Glutamatergic neuron (in vitro differentiated cells): ENCODE data around the gene IL36B. TPM values are rescaled to one million over a fixed set of nuclear protein-coding genes. Genes with fewer than 3 reads are reported as not detected.

Experiments
- DNase-seq: peaks from one replicate; pipeline ENCODE4 v3.0.0; 2022
- H3K27ac Mint-ChIP-seq: one replicate; pipeline ENCODE4 v1.8.0; 2020; ENCODE audit warnings: mild to moderate bottlenecking, mixed read lengths, inconsistent platforms; ENCODE audit not compliant: unreplicated experiment
- H3K27me3 Mint-ChIP-seq: one replicate; pipeline ENCODE4 v1.8.0; 2020; ENCODE audit warnings: mild to moderate bottlenecking, moderate library complexity, mixed read lengths, inconsistent platforms; ENCODE audit not compliant: unreplicated experiment
- H3K36me3 Mint-ChIP-seq: one replicate; pipeline ENCODE4 v1.8.0; 2020; ENCODE audit warnings: mild to moderate bottlenecking, mixed read lengths, inconsistent platforms; ENCODE audit not compliant: unreplicated experiment
- H3K4me1 Mint-ChIP-seq: one replicate; pipeline ENCODE4 v1.8.0; 2020; ENCODE audit warnings: mild to moderate bottlenecking, low read depth, mixed read lengths, inconsistent platforms; ENCODE audit not compliant: unreplicated experiment
- H3K4me3 Mint-ChIP-seq: one replicate; pipeline ENCODE4 v1.8.0; 2020; ENCODE audit warnings: mild to moderate bottlenecking, mixed read lengths, inconsistent platforms; ENCODE audit not compliant: unreplicated experiment
- H3K9me3 Mint-ChIP-seq: one replicate; pipeline ENCODE4 v1.8.0; 2020; ENCODE audit warnings: mild to moderate bottlenecking, moderate library complexity, mixed read lengths, inconsistent platforms; ENCODE audit not compliant: unreplicated experiment
- CTCF ChIP-seq: fragments of 200-600 bp; sonication (generic); IDR thresholded peaks from one replicate; pipeline ENCODE4 v1.5.0; 2021; ENCODE audit not compliant: partially characterized antibody, unreplicated experiment
- total RNA-seq: library from RNA; stranded (reverse); fragmentation: NEBNext Ultra II Directional; extraction: Animal tissue kit (Norgen Biotek cat#: 25700); gene quantifications from one replicate; pipeline ENCODE4 v1.2.1, GENCODE V29; 2021; ENCODE audit not compliant: unreplicated experiment

The IL36B gene
- total RNA-seq, 1 donor from 2014 or later = not detected

DNA sequence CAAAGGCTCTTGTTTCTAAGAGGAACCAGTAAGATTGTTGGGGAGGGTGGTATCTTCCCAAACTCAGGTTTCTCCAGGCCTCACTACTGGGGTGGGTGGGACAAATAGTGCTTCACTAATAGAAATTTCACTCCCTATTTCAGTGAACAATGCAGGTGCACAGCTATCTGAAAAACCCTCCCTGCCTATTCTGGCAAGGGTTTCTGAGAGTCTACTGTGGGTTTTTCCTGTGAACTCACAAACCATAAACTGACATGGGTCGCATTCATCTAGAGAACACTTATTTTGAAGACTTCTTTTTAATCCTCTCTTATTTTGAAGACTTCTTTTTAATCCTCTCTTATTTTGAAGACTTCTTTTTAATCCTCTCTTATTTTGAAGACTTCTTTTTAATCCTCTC lies 43.0 kb downstream of the IL36B start:
- Mint-ChIP-seq H3K27me3 (no peaks in the 10 kb centered on the region), H3K27ac (no peak overlapping the region), H3K9me3 (no peaks in the 10 kb centered on the region), H3K36me3 (no peaks in the 10 kb centered on the region), H3K4me3 (no peak overlapping the region), H3K4me1 (no peaks in the 10 kb centered on the region)
- TF ChIP-seq CTCF = no peak
- DNase-seq = no peak

DNA sequence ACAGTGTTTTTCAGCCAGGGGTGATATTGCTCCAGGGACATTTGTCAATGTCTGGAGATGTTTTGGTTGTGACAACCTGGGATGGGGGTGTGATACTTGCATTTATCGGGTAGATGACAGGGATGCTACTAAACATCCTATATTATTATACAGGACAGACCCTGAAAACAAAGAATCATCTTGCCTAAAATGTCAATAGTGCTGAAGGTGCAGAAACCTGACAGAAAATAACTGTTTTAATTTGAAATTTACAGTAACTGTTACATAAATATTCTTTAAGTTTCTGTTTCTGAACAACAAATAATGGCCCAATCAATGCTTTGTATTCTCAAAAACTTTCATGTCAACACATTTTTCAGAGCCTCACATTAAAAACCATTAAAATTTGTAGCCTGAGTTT lies 45.4 kb downstream of the IL36B start:
- no peak for DNase-seq
- TF ChIP-seq CTCF = no peak
- H3K9me3 Mint-ChIP-seq = no peaks in the 10 kb centered on the region
- no peak overlapping the region for H3K4me3 Mint-ChIP-seq
- H3K36me3 Mint-ChIP-seq = no peaks in the 10 kb centered on the region
- no peak overlapping the region for H3K27ac Mint-ChIP-seq
- H3K27me3 Mint-ChIP-seq = no peaks in the 10 kb centered on the region
- no peaks in the 10 kb centered on the region for H3K4me1 Mint-ChIP-seq

- TF ChIP-seq CTCF = no peak
- no peaks in the 10 kb centered on the region for H3K4me1 Mint-ChIP-seq
- no peak for DNase-seq
- no peaks in the 10 kb centered on the region for H3K36me3 Mint-ChIP-seq
- no peaks in the 10 kb centered on the region for H3K27me3 Mint-ChIP-seq
- H3K4me3 Mint-ChIP-seq = no peak within 1 kb of the TSS
- H3K27ac Mint-ChIP-seq = no peak within 1 kb of the TSS
- H3K9me3 Mint-ChIP-seq = peaks cover 11% of the 10 kb centered on the region
Observed at GRCh38 chr2:113005030-113005509, 47.6 kb downstream of the IL36B start, which contains the start of gene IL36A. Gene IL36A (plus strand): TSS chr2:113005459. CDS start chr2:113005872, 413 bp downstream.

DNA sequence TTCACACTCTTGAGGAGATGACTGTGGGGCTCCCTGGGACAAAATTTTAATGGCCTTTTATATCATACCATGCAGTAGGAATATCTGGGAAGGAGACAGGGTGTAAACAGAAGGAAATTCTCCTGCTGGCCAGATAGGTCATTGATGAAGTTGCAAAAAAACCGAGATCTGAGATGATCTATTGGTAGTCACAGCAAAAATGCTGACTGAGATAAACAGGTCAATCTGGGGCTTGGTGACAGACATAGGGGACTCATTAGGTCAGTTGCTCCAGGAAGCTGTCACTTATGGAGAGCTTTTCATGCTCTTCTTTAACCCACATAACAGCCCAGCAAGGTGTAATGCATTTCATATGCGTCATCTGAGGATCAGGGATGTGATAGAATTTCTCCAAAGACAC lies 50.0 kb downstream of the IL36B start:
- Mint-ChIP-seq H3K27ac (no peak overlapping the region), H3K9me3 (peaks cover 11% of the 10 kb centered on the region), H3K27me3 (no peaks in the 10 kb centered on the region), H3K4me1 (no peaks in the 10 kb centered on the region), H3K36me3 (peaks cover 5% of the 10 kb centered on the region), H3K4me3 (no peak overlapping the region)
- no peak for TF ChIP-seq CTCF
- DNase-seq = no peak

DNA sequence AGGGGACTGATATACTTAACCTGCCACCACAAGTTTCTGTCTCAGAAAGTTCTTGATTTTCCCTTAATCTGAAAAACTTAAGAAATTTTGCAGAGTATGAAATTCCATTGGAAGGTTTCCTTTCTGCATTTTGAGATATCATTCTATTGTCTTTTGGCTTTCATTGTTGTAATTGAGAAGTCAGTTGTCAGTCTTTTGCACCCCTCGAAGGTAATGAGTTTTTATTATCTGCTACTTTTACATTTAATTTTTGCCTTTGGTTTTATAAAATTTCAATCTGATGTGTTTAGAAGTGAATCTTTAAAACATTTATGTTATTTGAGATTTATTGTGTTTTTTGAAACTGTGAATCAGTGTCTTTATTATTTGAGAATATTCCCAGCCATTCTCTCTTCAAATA lies 52.2 kb downstream of the IL36B start:
- no peak overlapping the region for H3K27ac Mint-ChIP-seq
- H3K9me3 Mint-ChIP-seq = peaks cover 11% of the 10 kb centered on the region
- no peaks in the 10 kb centered on the region for H3K4me1 Mint-ChIP-seq
- no peak for TF ChIP-seq CTCF
- peaks cover 5% of the 10 kb centered on the region for H3K36me3 Mint-ChIP-seq
- no peaks in the 10 kb centered on the region for H3K27me3 Mint-ChIP-seq
- no peak for DNase-seq
- H3K4me3 Mint-ChIP-seq = no peak overlapping the region
